Measurements from ENCODE around the gene CNDP2.

The CNDP2 gene

DNA sequence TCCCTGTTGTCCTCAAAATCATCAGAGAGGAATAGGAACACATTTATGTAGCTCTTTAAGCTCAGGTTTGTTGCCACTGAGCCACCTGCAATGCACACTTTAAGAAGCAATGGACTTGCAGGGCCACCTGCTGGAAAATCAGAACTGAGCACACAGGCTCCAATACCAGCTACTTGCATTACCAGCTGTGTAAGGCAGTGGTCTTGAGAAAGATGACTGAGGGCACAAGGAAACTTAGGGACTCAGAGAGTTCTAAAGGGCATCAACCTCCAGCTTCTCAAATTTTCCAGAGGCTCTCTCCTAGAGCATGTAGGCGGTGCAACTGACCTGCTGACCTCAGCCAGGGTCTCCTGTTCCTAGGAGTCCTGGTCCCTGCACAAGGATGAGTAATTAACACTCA lies 2.5 kb upstream of the CNDP2 start:
- Histone ChIP-seq H3K9me3 (ENCODE audit: insufficient read depth, low read length) (peaks cover 3% of the 10 kb centered on the region; the same call in 1 of the 2 replicates), H3K36me3 (ENCODE audit: insufficient read depth, insufficient read length, low read length) (peaks cover 14% of the 10 kb centered on the region), H3K4me3 (ENCODE audit: insufficient read length, low read depth) (no peak overlapping the region), H3K27me3 (ENCODE audit: insufficient read depth, insufficient read length) (no peaks in the 10 kb centered on the region), H3K4me1 (ENCODE audit: insufficient read depth, insufficient read length) (peaks cover 2% of the 10 kb centered on the region), H3K9ac (ENCODE audit: insufficient read length, low read depth) (peak overlapping the region; percentile 6)
- no peak for TF ChIP-seq YY1 (IDR thresholded peaks at IDR 0.05; ENCODE audit: insufficient read depth, insufficient read length)
- TF ChIP-seq SUZ12 (IDR thresholded peaks at IDR 0.05; ENCODE audit: extremely low read depth, insufficient read depth, insufficient read length) = no peak
- no peak for TF ChIP-seq ZNF274 (IDR thresholded peaks at IDR 0.05; ENCODE audit: low read depth, low read length)
- no peak for DNase-seq (ENCODE audit: low read depth, low spot score)

DNA sequence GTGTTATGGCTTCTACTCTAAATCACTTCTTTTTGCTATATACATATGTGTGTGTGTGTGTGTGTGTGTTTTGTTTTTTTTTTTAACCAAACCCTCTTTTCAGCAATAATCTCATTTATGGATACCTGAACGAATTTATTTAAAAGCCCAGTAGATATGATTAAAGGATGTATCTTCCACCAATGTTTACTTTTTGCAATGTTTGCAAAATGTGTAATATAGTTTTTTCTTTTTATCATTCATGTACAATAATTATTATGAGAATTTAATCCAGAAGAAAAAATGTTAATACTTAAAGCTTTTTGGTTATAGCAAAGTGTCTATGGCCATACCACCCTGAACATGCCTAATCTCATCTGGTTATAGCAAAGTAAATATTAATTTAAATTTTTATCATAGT lies 1.6 kb upstream of the CNDP2 start:
- TF ChIP-seq ZNF274 (IDR thresholded peaks at IDR 0.05; ENCODE audit: low read depth, low read length) (no peak), SUZ12 (IDR thresholded peaks at IDR 0.05; ENCODE audit: extremely low read depth, insufficient read depth, insufficient read length) (no peak), YY1 (IDR thresholded peaks at IDR 0.05; ENCODE audit: insufficient read depth, insufficient read length) (no peak)
- peaks cover 3% of the 10 kb centered on the region; the same call in 1 of the 2 replicates for H3K9me3 ChIP-seq (ENCODE audit: insufficient read depth, low read length)
- no peak for DNase-seq (ENCODE audit: low read depth, low spot score)
- no peaks in the 10 kb centered on the region for H3K27me3 ChIP-seq (ENCODE audit: insufficient read depth, insufficient read length)
- no peak overlapping the region for H3K4me3 ChIP-seq (ENCODE audit: insufficient read length, low read depth)
- H3K36me3 ChIP-seq (ENCODE audit: insufficient read depth, insufficient read length, low read length) = peaks cover 19% of the 10 kb centered on the region
- H3K9ac ChIP-seq (ENCODE audit: insufficient read length, low read depth) = no peak overlapping the region
- peaks cover 2% of the 10 kb centered on the region for H3K4me1 ChIP-seq (ENCODE audit: insufficient read depth, insufficient read length)

DNA sequence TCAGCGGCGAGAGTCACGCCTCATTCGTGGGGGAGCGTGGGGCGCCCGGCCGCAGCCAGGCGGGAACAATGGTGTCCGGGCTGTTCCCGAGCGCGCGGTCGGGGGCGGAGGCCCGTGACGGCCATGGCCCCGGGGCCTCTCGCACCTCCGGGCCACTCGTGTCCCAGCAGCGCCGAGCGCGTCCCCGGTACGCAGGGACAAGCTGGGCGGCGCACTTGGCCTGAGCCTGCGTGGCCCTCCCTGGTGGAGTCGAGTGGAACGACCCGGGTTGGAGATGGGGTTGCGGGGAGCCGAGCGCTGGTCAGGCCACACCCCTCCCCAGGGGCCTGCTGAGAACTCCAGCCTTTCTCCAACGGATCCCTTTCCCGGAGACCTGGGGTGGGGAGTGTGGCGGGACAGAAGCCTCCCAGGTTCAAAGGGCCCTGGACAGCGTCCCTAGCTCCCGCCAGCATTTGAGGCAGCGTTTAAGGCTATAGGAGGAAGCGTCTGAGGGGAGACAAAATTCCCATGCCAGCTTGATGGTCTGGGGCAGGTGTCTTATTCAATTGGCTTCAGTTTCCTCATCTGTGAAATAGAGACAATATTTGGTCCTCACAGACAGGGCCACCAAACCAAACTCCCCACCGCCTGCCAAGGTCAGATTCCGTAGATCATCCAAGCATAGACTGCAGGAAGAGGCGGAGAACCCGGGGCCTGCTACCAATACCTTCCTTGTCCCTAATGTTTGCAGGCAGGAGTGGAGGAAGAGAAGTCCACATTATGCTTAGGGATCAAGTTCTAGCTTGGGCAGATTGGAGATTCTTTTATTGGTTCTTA lies 553 bp downstream of the CNDP2 start:
- TF ChIP-seq SUZ12 (IDR thresholded peaks at IDR 0.05; ENCODE audit: extremely low read depth, insufficient read depth, insufficient read length) (no peak), YY1 (IDR thresholded peaks at IDR 0.05; ENCODE audit: insufficient read depth, insufficient read length) (no peak), ZNF274 (IDR thresholded peaks at IDR 0.05; ENCODE audit: low read depth, low read length) (no peak)
- peak overlapping the region; percentile 80 for H3K4me3 ChIP-seq (ENCODE audit: insufficient read length, low read depth)
- H3K9ac ChIP-seq (ENCODE audit: insufficient read length, low read depth) = peak overlapping the region; percentile 95
- peaks cover 19% of the 10 kb centered on the region for H3K36me3 ChIP-seq (ENCODE audit: insufficient read depth, insufficient read length, low read length)
- DNase-seq (ENCODE audit: low read depth, low spot score) = no peak
- H3K9me3 ChIP-seq (ENCODE audit: insufficient read depth, low read length) = peaks cover 3% of the 10 kb centered on the region; the same call in 1 of the 2 replicates
- H3K27me3 ChIP-seq (ENCODE audit: insufficient read depth, insufficient read length) = no peaks in the 10 kb centered on the region
- peaks cover 6% of the 10 kb centered on the region for H3K4me1 ChIP-seq (ENCODE audit: insufficient read depth, insufficient read length)

DNA sequence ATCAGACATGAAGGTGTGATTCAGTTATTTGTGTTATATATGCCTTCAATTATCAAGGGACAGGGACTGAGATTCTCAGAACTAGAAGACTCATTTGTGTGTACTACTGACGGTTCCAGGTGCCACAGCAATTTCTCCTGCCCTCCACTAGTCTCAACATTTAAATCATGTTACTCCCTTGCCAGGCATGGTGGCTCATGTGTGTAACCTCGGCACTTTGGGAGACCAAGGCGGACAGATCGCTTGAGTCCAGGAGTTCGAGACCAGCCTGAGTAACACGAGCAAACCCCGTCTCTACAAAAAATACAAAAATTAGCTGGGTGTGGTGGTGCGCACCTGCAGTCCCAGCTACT lies 1.1 kb downstream of the CNDP2 start:
- Histone ChIP-seq H3K27me3 (ENCODE audit: insufficient read depth, insufficient read length) (no peaks in the 10 kb centered on the region), H3K4me1 (ENCODE audit: insufficient read depth, insufficient read length) (peaks cover 6% of the 10 kb centered on the region), H3K9ac (ENCODE audit: insufficient read length, low read depth) (peak overlapping the region; percentile 95), H3K36me3 (ENCODE audit: insufficient read depth, insufficient read length, low read length) (peaks cover 24% of the 10 kb centered on the region), H3K4me3 (ENCODE audit: insufficient read length, low read depth) (peak overlapping the region; percentile 80), H3K9me3 (ENCODE audit: insufficient read depth, low read length) (0 out of 2 replicates have a peak, but pooled peaks cover under 1% of the 10 kb centered on the region)
- TF ChIP-seq SUZ12 (IDR thresholded peaks at IDR 0.05; ENCODE audit: extremely low read depth, insufficient read depth, insufficient read length) = no peak
- no peak for TF ChIP-seq YY1 (IDR thresholded peaks at IDR 0.05; ENCODE audit: insufficient read depth, insufficient read length)
- TF ChIP-seq ZNF274 (IDR thresholded peaks at IDR 0.05; ENCODE audit: low read depth, low read length) = no peak
- no peak for DNase-seq (ENCODE audit: low read depth, low spot score)

DNA sequence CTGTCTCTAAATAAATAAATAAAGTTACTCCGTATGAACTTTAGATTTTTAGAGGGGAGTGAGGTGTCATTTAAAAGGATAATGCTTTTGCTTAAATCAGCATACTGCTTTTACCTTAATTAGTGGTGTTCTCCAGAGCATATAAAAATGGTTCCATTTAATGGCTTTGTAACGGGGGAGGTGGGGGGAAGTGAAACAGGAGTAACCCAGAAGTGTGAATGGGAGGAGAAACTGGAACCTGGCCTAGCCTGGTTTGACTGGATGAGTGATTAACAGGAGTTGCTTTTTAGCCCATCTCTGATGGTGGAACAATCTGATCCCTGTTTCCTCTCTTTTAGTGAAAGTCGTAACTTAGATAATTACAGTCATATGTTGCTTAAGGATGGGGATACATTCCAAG lies 1.6 kb downstream of the CNDP2 start:
- H3K9me3 ChIP-seq (ENCODE audit: insufficient read depth, low read length) = no peaks in the 10 kb centered on the region
- TF ChIP-seq YY1 (IDR thresholded peaks at IDR 0.05; ENCODE audit: insufficient read depth, insufficient read length) = no peak
- no peak for TF ChIP-seq SUZ12 (IDR thresholded peaks at IDR 0.05; ENCODE audit: extremely low read depth, insufficient read depth, insufficient read length)
- no peak for TF ChIP-seq ZNF274 (IDR thresholded peaks at IDR 0.05; ENCODE audit: low read depth, low read length)
- H3K4me1 ChIP-seq (ENCODE audit: insufficient read depth, insufficient read length) = peaks cover 6% of the 10 kb centered on the region
- no peak overlapping the region for H3K4me3 ChIP-seq (ENCODE audit: insufficient read length, low read depth)
- no peak overlapping the region for H3K9ac ChIP-seq (ENCODE audit: insufficient read length, low read depth)
- no peak for DNase-seq (ENCODE audit: low read depth, low spot score)
- H3K36me3 ChIP-seq (ENCODE audit: insufficient read depth, insufficient read length, low read length) = peaks cover 29% of the 10 kb centered on the region
- H3K27me3 ChIP-seq (ENCODE audit: insufficient read depth, insufficient read length) = no peaks in the 10 kb centered on the region

DNA sequence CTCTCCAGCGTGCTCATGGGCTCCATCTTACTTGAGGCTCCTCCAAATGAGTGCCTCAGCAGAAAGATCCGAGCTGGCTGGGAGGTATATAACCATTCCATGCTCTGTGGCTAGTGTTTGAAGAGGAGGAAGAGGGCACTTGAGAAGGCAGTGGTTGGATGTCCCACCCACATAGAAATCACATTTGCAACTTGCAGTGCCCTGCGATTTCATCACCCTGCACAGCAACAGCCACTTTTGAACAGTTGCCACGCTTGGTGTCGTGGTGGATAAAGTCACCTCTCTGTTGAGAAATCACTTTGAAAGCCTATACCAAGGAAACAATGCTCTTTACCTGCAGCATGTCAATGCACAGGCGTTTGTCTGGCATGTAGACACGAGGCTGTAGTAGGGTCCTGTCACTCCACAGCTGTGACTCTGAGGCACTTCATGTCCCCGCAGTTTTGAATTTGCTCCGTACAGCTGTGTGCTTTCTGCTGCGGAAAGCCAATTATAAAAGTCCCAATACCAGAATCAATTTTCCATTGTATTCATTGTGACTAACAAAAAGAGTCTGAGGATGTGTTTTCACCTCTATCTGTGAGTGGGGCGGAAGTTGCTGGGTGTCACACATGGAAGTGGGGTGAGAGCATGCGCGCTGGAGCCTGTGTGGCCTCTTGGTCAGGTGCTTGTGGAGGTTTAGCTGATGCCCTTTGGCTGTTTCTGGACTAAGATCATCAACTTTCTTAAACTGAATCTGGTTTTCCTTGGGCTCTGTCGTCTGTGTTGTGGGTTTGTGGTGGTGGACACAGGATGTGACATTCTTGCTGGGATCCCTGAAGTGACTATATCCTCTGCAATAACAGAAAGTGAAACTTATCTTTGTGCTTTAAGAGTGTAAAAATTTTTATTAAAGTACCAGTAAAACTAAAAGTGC lies 2.8 kb downstream of the CNDP2 start:
- Histone ChIP-seq H3K4me1 (ENCODE audit: insufficient read depth, insufficient read length) (peaks cover 6% of the 10 kb centered on the region), H3K9ac (ENCODE audit: insufficient read length, low read depth) (peak overlapping the region; percentile 8), H3K36me3 (ENCODE audit: insufficient read depth, insufficient read length, low read length) (peaks cover 37% of the 10 kb centered on the region), H3K9me3 (ENCODE audit: insufficient read depth, low read length) (no peaks in the 10 kb centered on the region), H3K27me3 (ENCODE audit: insufficient read depth, insufficient read length) (no peaks in the 10 kb centered on the region), H3K4me3 (ENCODE audit: insufficient read length, low read depth) (no peak overlapping the region)
- DNase-seq (ENCODE audit: low read depth, low spot score) = no peak
- TF ChIP-seq SUZ12 (IDR thresholded peaks at IDR 0.05; ENCODE audit: extremely low read depth, insufficient read depth, insufficient read length) (no peak), ZNF274 (IDR thresholded peaks at IDR 0.05; ENCODE audit: low read depth, low read length) (no peak), YY1 (IDR thresholded peaks at IDR 0.05; ENCODE audit: insufficient read depth, insufficient read length) (no peak)

DNA sequence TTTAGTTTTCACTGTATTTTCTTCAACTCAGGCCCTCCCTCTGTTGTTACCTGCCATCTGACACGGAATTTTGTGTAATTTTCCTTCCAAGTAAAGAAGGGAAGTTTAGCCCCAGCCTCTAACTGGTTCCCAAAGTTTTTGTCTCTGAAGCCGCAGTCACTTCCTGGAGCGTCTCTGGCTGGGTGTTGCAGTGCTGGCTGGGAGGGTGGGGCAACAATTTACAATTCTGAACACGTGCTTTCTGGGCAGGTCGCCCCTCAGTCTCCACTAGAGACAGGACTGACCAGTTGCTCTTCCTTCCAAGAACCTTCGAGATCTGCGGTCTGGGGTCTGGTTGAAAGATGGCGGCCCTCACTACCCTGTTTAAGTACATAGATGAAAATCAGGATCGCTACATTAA lies 3.5 kb downstream of the CNDP2 start:
- Histone ChIP-seq H3K4me1 (ENCODE audit: insufficient read depth, insufficient read length) (peaks cover 6% of the 10 kb centered on the region), H3K4me3 (ENCODE audit: insufficient read length, low read depth) (no peak overlapping the region), H3K9me3 (ENCODE audit: insufficient read depth, low read length) (no peaks in the 10 kb centered on the region), H3K9ac (ENCODE audit: insufficient read length, low read depth) (no peak overlapping the region), H3K36me3 (ENCODE audit: insufficient read depth, insufficient read length, low read length) (peaks cover 43% of the 10 kb centered on the region), H3K27me3 (ENCODE audit: insufficient read depth, insufficient read length) (no peaks in the 10 kb centered on the region)
- TF ChIP-seq YY1 (IDR thresholded peaks at IDR 0.05; ENCODE audit: insufficient read depth, insufficient read length) (no peak), SUZ12 (IDR thresholded peaks at IDR 0.05; ENCODE audit: extremely low read depth, insufficient read depth, insufficient read length) (no peak), ZNF274 (IDR thresholded peaks at IDR 0.05; ENCODE audit: low read depth, low read length) (no peak)
- DNase-seq (ENCODE audit: low read depth, low spot score) = no peak
